GM21619 (cell line): ENCODE data around the gene CACNA1G.

Source experiments
- ATAC-seq: cut with Tn5 transposase; IDR thresholded peaks from one replicate; pipeline ENCODE4 v1.9.1; 2021; ENCODE audit not compliant: unreplicated experiment

The CACNA1G gene

DNA sequence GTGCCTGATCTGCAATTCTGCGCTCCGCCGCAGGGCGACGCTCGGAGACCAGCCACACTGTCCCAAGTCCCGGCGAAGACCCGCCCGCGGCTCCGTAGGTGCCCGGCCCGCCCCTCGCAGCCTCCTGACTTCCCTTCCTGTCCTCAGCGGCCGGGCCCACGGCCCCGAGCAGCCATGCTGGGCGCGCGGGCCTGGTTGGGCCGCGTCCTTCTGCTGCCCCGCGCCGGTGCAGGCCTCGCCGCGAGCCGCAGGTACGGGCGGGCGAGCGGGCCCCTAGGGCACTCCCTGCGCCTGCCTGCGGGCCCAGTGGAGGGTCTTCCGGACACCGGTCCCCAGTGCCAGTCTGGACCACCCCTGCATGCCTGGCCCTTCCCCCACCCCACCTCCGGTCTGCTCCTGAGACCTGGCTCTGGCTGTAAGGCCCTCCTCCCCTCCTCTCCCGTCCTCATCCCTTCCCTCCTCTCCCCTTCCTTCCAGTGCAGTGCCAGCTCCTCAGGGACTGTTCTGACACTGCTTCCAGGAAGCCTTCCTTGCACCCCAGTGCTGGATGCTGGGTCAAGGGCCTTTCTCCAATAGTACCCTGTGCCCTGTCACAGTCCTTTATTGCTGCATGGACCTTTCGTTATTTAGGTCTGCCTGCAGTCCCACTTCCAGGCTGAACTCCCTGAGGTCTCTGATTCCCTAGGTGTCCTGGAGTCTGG, 13.3 kb upstream of the CACNA1G start, which contains the start of gene SPATA20:
Gene SPATA20, plus strand, starts transcription at position 140 of the 701 bp plus-strand sequence. Its CDS starts 35 bp downstream, at position 175.
- ATAC-seq, result peak; percentile 77

DNA sequence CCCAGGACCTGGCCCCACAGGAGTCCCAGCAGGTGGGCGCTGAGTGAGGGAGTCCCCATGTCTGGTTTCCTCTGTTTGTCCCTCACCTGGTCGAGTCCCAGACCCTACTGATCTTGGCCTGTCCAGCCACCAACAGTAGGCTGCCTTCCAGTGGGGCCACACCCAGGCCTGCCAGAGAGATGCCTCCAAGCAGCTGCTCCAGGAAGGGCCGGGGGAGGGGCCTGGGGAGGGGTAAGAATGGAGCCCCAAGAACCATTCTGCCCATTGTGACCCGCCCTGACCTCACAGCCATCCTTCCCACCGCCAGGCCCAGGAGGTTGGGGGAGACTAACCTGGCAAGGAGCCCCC, 12.8 kb upstream of the CACNA1G start:
- ATAC-seq, result no peak

DNA sequence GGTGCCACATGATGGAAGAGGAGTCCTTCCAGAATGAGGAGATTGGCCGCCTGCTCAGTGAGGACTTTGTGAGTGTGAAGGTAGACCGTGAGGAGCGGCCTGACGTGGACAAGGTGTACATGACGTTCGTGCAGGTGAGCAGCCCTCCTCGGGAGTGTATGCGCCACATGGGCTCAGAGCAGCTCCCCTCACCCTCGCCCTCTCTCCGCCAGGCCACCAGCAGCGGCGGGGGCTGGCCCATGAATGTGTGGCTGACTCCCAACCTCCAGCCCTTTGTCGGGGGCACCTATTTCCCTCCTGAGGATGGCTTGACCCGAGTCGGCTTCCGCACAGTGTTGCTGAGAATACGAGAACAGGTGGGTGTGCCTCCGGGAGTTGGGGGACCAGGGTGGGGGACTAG, 11.7 kb upstream of the CACNA1G start:
- no peak for ATAC-seq

DNA sequence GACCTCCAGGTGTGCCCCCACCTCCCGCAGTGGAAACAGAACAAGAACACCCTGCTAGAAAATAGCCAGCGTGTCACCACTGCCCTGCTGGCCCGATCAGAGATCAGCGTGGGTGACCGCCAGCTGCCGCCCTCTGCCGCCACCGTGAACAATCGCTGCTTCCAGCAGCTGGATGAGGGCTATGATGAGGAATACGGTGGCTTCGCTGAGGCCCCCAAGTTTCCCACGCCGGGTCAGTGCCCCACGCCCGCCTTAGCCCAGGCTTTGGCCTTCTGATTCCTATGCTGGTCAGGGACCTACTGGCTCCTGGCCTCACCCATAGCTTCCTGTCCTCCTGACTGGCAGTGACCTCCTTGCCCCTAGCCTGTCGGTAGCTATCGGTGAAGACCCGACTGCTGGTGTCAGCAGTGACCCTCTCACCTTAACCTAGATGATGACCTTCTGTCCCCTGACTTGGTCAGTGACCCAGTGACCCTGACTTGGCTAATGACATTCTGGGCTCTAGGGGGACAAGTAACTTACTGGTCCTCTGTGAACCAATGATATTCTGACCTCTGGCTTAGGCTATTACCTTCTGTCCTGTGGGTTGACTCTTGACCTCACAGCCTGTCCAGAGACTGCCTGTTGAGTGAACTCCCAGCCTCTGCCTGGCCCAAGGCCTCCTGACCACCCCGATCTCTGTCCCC, 11.1 kb upstream of the CACNA1G start:
- no peak for ATAC-seq

DNA sequence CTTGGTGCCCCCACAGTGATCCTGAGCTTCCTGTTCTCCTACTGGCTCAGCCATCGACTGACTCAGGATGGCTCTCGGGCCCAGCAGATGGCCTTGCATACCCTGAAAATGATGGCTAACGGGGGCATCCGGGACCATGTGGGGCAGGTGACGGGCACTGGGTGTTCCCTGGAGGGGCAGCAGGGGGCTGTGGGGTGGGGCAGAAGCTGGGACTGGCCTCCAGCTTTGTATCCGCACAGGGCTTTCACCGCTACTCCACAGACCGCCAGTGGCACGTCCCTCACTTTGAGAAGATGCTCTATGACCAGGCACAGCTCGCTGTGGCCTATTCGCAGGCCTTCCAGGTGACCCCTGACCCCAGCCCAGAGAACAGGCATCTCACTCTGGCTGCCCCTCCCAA, 10.5 kb upstream of the CACNA1G start:
- no peak for ATAC-seq

DNA sequence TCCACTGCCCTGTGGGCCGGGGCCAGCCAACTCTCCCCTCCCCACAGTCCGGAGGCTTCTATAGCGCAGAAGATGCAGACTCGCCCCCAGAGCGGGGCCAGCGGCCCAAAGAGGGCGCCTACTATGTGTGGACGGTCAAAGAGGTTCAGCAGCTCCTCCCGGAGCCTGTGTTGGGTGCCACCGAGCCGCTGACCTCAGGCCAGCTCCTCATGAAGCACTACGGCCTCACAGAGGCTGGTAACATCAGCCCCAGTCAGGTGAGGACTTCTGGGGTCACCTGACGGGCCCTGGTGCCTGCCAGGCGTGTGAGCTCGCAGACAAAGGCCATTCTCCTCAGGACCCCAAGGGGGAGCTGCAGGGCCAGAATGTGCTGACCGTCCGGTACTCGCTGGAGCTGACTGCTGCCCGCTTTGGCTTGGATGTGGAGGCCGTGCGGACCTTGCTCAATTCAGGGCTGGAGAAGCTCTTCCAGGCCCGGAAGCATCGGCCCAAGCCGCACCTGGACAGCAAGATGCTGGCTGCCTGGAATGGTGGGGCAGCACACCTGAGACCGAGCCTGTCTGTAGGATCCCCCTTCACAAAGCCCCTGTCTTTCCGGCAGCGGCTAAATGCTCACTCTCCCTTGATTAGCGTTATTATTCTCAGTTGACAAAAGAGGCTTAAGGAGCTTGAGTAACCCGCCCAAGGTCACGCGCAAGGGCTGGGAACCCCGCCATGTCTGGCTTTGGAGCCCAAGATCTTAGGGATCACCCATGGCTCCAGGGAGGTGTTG, 9.7 kb upstream of the CACNA1G start:
- no peak for ATAC-seq

DNA sequence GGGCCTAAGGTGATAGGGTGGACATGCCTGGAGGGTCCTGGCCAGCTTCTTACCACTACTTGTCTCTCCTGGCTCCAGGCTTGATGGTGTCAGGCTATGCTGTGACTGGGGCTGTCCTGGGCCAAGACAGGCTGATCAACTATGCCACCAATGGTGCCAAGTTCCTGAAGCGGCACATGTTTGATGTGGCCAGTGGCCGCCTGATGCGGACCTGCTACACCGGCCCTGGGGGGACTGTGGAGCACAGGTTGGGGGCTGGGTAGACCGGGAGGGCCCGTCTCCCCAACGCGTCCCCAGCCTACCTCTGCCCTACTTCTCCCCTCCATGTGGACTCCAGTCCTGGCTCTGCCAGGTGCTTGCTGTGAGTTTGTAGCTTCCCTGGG, 9.1 kb upstream of the CACNA1G start:
- ATAC-seq, result no peak

DNA sequence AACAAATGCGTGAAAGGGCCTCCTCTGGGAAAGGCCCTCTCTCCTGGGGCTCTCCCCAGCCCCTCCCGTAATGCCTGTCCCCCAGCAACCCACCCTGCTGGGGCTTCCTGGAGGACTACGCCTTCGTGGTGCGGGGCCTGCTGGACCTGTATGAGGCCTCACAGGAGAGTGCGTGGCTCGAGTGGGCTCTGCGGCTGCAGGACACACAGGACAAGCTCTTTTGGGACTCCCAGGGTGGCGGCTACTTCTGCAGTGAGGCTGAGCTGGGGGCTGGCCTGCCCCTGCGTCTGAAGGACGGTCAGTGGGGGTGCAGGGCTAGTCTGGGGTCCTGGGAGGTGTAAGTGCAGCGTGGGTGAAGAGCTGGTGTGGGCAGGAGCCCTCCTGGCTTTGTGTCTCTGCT, 8.6 kb upstream of the CACNA1G start:
- ATAC-seq, result no peak

DNA sequence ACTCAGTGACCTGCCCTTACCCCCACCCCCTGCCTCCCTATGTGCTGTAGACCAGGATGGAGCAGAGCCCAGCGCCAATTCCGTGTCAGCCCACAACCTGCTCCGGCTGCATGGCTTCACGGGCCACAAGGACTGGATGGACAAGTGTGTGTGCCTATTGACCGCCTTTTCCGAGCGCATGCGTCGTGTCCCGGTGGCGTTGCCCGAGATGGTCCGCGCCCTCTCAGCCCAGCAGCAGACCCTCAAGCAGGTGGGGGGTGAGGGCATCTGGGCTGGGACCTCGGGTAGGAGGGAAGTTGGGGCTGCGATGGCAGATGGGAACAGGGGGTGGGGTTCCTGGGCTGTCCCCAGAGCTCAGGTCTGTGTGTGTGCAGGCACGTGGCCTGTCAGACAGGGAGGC, 6.3 kb upstream of the CACNA1G start:
- no peak for ATAC-seq

DNA sequence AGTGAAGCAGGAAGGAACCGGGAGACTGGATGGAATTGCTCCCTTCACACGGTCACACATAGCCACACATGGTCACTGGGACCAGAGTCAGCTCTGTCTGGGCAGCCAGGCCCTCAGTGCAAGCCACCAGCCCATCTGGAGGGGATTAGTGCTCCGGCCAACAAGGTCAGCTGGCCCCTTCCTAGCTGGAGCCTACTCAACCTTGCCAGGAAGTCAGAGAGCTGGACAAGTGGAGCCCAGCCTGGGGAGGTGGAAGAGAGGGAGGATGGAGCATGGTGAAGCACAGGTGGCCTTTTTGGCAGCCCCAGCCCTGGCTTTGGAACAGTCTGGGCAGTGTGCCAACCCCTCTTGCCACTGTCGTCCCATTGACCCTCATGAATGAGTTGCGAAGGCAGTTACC, 3.7 kb upstream of the CACNA1G start:
- no peak for ATAC-seq

DNA sequence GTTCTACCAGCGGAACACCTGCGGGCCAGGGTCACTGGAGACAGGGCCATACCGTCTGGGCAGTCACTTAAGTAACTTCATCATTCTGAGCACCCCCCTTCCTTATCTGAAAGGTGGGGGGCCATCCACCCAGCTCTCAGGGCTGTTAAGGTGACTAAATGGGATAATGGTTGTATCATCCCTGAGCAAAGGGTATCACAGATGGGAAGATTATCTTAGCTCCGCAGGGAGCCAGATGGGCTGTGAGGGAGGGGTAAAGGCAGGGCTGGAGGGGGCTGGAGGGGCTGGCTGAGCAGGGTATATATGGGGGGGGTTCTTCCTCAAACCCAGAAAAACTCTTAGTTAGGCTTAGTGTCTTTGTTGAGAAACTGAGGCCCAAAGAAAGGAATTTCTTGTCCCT, 2.9 kb upstream of the CACNA1G start:
- no peak for ATAC-seq

DNA sequence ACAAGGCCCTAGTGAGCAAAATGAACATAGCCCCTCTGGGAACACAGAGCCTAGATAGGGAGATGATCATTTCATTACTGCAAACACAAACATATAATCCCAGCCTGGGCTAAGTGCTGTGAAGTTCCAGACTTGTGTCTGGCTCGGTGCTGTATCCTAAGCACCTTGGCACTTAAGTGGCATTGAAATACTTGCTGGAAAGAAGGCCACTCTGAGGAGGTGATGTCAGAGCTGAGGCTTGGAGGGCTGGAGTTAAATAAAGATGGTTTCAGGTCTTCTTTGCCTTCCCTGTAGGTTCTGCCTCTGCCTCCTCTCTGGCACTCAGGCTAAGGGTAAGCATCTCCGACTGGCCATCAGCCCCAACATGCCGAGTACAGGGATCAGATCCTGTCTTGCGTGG, 2.4 kb upstream of the CACNA1G start:
- ATAC-seq, result no peak

DNA sequence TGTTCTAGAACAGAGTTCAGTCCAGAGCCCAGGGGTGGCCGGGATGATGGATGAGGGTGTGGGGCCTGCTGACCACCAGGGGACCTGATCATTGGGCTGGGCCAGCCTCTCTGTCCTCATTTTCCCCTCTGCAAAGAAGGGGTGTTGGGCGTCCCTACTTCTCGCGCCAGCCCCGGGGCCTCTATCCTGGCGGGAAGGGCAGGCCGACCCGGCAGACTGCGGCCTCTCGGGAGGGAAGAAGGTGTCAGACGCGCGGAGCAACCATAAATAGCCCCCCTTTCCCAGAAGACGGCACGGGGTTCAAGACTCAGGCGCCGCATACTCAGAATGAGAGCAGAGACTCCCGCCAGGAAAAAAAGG, 2.0 kb upstream of the CACNA1G start:
- ATAC-seq, result no peak

DNA sequence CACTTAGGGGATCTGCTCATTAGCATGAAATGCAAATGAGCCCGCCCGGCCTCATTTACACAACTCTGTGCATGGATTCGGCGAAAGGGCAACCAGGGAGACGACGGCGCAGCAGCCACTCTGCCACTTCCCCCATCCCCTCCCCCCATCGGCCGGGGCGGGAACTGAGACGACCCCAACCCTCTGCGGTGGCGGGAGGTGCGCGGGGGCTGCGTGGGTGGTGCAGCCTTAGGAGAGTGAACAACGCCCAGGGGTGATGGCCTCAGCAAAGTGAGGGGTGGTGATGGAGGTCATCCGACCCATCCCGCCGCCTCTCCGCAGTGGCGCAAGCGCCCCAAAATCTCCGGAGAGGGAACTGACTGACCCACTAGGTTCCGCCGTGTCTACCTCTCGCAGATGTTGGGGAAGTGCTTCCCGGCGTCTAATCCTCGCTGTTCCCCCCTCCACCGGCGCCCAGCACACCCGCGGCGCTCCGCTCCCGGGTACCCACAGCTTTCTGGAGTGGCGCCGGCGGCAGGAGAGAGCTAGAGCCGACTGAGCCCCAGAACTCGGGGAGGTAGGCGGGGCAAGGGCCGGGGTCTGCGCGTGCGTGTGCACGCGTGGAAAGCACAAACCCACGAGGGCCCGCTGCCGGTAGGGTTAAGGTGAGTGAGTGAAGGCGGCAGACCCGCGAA, 1.4 kb upstream of the CACNA1G start:
- no peak for ATAC-seq

DNA sequence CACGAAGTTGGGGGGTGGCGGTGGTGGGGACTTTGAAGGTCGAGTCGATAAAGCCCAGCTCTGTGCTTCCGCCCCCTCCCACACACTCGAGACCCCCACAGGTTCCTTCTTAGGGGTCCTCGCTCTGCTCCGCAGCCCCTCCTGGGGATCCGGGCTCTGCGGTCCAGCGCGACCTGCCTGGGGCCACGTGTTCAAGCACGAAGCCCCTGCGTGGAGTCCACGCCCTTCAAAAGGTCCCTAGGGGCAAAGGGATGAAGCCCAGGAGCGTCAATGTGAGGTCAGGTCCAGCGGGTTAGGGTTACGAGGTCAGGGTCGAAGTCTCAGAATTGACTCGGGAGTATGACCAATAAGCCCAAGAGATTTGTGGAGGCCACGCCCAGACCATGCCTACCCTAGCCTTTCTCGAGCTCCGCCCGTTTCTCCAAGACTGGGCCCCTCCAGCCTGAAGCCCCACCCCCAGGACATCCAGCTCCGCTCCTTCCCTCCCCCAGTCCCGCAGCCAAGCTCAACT, 786 bp upstream of the CACNA1G start:
- ATAC-seq, result no peak

DNA sequence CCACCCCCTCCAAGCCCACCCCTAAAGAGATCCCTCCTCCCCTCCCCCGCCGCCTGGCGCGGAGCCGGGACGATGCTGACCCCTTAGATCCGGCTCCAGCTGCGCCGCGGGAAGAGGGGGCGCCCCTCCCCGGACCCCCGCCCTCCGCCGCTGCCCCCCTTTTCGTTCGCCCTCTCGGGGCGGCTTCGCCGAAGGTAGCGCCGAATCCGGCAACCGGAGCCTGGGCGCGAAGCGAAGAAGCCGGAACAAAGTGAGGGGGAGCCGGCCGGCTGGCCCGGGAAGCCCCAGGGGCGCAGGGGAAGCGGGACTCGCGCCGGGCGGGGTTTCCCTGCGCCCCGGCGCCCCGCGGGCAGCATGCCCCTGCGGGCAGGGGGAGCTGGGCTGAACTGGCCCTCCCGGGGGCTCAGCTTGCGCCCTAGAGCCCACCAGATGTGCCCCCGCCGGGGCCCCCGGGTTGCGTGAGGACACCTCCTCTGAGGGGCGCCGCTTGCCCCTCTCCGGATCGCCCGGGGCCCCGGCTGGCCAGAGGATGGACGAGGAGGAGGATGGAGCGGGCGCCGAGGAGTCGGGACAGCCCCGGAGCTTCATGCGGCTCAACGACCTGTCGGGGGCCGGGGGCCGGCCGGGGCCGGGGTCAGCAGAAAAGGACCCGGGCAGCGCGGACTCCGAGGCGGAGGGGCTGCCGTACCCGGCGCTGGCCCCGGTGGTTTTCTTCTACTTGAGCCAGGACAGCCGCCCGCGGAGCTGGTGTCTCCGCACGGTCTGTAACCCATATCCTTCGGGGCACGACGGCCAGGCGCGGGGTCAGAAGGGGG, 623 bp downstream of the CACNA1G start:
- peak; percentile 18 for ATAC-seq

DNA sequence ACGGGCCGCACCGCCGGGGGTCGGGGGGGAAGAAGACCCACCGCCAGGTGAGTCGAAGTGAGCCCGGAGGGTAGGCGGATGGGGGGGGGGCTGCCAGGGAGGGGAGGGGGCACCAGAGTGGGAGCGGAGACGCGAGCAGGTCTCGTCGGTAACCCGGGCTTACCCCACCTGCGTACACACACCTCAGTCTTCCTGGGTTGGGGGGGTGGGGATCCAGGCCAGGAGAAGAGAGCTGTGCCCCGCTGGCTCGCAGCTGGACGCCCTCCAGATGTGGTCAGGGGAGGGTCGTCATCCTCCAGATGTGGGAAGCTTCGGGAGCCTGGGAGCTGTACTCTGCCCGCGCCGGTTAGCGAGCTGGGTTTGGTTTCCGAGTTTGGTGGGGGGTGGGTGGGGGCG, 1.2 kb downstream of the CACNA1G start:
- no peak for ATAC-seq

DNA sequence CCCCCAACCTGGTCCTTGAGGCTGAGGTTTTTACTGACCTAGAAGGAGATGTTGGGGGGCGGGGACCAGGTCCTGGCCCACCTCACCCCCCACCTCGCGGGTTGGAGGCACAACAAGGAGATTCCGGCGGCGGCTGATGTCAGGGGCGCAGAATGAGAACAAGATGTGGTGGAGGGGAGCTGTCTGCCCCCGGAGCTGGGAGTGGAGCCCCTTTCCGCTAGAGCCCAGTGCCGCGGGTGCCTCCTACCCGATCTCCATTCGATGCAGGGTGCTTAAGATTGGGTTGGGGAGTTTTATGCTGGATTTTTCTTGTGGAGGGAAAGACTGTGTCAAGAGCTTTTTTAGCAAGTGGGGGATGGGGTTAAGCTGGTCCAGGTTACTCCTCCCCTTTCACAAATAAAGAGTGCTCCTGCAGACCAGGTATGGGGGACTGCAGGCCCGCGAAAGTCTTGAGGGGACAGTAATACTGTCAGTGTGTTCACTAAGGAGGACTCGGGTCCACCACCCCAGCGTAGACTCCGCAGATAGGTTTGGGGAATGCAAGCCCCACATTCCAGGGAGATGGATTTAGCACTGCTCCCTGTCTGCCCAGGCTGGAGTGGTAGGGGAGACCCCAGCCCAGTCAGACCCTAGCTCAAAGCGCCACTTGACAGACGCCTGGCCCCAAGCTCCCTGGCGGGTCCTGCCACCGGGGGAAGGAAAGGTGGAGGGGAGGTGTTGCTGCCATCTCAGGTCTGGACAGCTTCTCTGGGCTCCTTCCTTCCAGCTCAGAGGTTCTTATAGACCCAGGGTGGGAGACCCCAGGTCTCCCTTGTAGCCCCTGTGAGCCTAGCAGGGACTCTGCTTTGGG, 2.0 kb downstream of the CACNA1G start:
- ATAC-seq, result no peak

DNA sequence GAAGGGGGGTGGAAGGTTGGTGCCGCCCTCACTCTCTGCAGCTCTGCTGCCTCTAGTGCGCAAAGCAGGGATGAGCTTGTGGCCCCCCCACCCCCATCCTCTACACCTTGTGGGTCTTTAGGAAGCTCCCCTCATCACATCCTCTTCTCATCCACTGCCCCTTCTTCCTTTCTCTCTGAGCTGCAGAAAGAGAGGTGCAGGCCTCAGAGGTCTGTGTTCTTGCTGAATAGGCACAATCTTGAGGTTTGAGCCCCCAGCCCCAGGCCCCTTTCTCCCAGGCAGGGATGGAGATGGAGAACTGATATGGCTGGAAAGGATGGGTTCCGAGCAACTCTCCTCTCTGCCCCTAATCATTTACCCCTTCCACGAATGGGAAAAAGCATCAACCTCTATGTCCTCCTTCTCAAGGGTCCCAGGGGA, 2.6 kb downstream of the CACNA1G start:
- no peak for ATAC-seq

DNA sequence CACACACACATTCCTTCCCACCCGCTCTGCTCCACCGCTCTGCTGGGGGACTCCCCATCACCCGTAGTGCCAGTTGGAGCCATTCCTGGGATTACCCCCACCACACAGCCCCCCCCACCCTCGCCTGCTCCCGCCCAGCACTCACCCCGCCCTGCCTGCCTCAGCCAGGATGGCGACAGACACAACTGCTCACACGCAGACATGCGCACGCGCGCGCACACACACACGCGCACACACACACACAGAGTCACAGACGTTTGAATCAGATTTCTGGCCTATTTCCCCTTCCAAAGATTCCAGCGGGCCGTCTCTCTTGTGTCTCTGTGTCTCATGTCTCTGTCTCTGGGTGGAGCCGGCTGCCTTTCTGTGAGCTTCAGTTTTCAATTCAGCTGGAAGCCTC, 4.4 kb downstream of the CACNA1G start:
- ATAC-seq, result no peak
